Left forelimb (tissue), 1 donor: Measurements from ENCODE around the gene FOXJ3.
"Not testable (repeated sequence)": the region's sequence is repeated elsewhere in the genome, so short reads cannot be mapped to it uniquely, and the experiment has no call there.

Experiments
- DNase-seq: peaks from one replicate; pipeline ENCODE4 v3.0.0-alpha.2; 2018; ENCODE audit warnings: low spot score

FOXJ3 gene

DNA sequence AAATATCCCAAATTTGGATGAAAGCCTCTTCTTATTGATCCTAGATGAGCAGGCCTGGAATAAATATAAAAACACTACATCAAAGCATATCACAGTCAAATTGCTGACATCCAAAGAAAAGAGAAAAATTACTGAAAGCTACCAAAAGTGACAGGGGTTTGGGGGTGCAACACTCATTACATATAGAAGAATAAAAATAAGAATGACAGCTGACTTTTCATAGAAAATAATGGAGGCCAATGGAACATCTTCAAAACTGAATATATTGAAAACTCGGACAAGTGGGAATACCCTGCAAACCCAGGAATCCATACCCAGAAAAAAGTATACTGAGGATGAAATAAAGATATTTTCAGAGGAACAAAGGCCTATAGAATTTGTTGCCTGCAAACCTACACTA lies 84.0 kb downstream of the FOXJ3 start:
- DNase-seq, result no peak

DNA sequence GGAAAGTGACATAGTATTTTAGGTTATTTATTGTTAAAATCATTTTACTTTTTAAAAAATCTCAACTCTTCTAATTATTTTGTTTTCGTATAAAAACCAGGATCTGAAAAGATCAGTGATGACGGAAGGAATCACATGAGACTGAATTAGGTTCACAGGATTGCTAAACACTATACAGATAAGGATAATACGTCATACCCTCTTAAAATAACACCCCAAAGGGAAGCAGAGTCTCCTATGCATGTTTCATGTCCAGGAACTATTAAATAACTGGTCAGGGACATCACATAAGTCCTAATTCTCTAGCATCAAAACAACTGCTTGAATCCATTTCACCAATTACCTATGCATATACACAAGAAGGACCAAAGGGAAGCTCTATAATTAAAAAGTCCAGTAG lies 84.9 kb downstream of the FOXJ3 start:
- no peak for DNase-seq

DNA sequence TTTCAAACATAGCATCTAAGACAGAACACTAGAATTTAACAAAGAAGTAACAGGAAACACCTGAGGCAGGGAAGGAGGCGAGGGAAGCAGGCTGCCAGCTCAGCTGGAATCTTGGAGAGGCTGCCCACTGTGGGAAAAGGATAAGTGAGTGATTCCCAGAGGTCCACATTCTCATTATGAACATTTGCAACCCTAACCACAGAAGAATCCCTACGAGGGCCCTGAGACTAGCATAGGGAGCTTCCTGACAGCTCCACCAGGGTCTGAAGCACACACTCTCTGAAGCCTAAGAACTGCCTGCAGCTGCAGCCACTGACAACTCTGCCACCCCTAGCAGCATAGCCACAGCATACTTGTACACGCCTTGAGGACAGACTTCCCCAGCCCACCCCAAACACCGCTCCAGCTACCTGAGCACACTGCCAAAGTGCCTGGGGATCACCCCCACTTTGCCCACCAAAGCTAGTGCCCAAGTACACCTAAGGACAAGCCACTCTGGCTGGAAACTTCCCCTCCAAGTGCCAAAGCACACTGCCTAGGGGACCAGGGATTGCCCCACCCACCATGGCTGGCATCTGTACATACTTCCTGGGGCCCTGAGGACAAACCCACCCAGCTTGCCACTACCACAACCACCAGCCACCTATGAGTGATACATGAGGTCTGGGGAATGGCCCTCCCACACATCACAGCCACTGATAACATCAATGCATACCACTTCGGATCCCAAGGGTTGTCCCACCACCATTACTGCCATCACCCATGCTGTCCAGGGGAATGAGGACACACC lies 93.9 kb downstream of the FOXJ3 start:
- no peak for DNase-seq

DNA sequence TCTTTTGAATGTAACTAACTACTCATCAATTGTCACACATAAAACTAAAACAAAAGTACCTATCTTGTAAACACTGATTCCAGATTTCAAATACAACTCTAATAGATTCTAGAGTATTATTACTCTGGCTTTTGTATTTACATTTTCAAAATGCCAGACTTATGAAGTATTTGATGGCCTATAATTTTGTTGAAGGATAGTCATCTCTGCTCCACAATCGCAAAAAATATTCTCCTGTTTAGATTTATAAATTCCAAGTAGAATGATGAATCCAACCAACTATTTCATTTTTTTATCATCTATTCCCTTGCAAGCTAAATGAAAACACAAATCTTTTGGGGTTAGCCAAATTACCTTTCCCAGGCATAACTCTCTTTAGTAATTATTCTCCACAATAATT lies 95.5 kb downstream of the FOXJ3 start:
- DNase-seq, result no peak

DNA sequence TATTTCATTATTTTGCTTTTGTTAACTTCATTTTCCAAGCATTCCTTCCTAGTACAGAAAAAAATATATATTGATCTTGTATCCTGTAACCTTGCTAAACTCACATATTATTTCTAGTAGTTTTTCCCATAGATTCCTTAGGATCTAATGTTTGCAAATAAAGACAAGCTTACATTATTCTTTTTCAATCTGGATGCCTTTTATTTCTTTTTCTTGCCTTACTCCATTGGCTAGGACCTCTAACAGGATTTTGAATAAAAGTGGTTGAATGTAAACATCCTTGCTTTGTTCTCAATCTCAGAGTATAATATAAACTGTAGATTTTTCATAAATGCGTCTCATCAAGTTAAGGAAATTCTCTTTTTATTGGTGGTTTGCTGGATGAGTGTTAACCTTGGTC lies 96.0 kb downstream of the FOXJ3 start:
- DNase-seq, result no peak

DNA sequence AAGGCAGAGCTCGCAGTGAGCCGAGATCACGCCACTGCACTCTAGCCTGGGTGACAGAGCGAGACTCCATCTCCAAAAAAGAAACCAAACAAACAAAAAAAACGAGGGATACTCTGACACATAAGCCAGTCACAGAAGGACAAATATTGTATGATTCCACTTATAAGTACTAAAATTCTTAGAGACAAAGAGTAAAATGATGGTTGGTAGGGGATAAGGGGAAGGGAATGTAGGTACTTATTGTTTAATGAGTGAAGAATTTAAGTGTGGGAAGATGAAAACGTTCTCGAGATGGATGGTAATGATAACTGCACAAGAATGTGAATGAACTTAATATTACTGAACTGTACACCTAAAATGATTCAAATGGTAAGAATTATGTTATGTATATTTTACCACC lies 103.8 kb downstream of the FOXJ3 start:
- DNase-seq, result no peak

DNA sequence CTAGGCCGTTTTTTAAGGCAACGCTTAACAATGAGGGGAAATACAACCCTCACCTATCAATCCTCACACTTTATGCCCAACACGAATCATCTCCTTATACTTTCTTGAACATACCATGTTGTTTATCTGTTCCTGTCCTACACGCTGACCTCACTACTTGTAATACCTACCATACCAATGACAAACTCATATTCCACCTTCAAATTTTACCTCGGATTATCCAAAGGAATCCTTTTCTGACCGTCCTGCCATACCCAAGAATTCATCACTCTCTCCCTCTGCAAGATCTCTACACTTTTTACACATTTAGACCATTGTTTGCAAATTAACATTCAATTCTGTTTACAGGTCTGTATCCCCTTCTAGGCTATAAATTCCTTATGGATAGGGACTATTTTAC lies 106.1 kb downstream of the FOXJ3 start:
- no peak for DNase-seq

DNA sequence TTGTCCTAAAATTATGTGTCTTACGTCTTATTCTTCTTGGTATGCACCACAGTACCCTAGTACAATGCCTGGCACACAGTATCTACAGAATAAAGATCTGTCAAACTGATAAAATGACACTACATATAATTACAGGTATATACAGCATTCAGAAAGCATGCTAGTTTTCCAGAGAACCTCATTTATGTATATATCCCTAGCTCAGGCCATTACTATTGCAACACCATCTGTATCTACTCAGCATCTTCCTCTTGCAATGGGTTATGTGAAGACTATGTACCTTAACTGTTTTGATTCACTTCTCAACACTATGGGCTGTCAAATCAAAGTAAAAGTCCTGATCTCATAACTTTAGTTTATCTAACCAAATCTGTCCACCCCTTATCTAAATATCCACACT lies 112.0 kb downstream of the FOXJ3 start:
- no peak for DNase-seq

DNA sequence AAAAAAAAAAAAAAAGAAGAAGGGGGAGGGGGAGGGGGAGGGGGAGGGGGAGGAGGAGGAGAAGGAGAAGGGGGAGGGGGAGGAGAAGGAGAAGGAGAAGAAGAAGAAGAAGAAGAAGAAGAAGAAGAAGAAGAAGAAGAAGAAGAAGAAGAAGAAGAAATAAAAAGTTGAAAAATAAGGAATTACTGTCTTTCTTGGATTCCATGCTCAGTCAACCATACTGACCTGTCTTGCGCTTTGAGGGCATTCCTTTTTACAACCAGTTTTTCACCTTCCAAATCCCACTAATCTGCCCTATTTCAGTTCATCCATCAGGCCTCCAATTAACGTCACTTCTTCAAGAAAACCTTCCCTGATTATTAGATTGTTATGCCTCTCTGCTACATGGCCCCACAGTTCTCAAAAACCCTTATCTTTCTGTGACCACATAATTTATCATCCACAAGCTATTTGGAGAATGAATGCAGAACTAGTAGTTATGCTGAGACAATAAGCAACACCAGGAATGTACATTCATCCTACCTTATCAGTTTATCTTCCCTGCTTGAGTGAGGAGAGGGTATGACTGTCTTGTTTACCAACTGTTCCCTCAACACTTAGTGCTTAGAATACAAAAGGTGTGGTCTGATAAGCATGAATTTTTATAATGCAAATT lies 113.0 kb downstream of the FOXJ3 start:
- no peak for DNase-seq

DNA sequence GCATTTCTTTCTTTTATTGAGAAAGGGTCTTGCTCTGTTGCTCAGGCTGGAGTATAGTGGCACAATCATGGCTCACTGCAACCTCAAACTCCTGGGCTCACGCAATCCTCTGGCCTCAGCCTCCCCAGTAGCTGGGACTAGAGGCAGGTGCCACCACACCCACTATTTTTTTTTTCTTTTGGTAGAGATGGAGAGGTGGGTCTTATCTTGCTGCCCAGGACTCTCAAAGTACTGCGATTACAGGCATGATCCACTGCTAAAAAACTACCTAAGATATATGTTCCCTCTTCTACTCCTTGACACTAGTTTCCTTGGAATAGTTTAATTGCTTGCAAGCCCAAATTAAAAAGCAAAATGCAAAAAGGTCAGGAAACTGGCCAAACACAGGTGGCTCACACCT lies 113.6 kb downstream of the FOXJ3 start:
- no peak for DNase-seq

DNA sequence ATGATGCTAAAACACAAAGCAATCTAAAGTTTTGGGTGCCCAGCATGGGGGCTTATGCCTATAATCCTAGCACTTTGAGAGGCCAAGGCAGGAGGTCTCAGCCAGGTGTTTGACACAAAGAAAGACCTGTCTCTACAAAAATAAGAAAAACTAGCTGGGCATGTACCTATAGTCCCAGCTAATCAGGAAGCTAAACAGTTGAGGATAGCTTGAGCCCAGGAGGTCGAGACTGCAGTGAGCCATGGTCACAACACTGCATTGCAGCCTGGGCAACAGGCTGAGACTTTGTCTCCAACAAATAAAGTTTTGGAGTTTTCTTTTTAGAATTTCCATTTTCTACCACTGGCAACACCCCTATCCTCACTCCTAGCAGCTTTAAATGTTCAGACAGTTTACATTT lies 115.4 kb downstream of the FOXJ3 start:
- no peak for DNase-seq

DNA sequence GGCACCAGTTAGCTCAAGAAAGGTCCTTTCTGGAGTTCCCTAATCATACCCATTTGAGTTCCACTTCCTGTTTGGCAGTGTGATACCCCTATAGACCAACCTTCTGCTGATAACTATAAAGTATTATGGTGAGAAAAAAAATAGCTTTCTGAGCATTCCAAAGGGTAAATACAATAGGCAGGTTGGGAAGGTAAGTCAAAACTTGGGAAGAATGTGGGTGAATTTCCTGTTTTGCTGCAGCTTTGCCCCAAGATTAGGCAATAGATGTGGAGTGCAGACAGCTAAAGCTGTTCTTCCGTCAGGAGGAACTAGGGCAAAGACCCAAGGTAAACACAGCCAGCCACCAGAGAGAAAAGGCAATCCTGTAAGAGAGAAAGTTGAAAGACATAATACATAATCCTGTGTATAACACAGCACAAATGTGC lies 120.6 kb downstream of the FOXJ3 start:
- no peak for DNase-seq

DNA sequence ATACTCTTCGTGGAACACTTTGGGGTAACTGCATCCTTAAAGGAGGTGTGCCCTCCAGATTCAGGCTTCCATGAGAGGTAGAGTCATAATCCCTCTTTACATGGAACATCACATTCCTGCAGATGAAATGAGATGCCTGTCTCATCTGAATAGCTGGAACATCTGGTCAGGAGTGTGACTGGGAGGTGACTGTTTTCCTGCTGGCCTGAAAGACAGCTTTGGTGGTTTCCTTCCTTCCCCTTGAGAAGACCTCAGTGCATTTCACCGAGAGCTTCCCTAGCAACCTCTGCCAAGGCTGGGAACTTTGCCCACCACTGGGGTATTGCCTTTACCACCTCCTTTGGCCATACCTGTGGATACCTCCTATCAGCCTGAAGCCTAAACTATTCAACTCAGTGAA lies 123.8 kb downstream of the FOXJ3 start:
- no peak for DNase-seq

DNA sequence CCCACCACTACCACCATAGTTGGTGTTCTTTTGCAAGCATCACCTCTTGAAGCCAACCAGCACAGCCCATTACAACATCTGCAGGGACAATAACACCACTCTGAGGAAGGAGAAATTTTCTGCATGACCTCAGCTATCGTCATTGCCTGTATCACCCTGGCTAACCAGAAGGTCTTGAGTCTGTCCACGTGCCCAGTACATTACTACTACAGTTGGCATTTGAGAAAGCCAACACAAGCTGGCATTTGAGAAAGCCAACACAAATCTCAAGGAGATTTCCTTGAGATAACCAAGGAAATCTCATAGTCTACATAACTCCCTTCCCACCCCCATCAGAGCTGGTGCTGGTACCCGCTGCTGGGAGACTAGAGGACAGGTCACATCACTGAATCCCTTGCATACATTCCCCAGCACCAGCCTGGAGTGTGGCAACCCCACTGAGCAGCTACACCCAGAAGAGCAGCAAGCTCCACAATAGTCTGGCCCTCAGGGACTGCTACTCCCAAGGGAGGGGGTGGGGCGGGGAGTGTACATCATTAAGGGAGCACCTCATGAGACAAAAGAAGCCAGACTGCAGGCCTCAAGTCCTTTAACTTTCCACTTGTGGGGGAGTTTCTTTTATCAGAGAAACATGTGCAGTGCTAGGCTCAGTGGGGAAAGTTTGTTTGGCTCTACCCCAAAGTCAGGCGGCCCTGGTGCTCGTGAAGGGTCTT lies 124.5 kb downstream of the FOXJ3 start:
- DNase-seq, result no peak

DNA sequence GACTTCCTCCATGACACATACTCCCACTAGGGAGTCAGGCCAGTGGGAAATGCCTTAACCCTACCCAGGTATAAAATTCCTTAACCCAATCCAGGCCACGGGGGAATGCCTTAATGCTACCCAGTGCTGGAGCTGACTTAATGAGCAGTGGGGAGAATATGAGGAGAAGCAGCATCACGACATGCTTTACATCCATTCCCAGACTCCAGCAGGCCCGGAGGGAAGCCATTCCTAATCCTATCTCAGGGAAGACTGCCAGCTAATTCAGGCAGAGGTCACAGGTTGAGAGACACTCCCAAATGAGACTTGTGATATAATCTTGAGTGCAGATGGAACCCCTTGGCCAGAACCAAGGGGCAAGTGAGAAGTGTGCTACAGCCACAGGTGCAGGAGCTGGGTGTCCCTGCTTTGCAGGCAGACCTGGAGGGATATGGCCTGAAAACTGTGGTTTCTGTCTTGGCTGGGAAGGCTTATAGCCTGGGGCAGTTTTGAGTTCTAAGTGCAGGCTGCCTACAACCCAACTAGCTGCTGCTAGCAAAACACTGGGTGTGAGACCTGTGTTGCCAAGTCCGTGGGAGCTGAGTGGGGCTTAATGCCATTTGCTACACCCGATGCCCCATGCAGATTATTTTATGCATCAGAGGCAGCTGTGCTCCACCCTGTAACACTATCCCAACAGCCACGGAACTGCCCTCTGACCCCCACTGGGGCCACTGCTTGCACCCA lies 125.3 kb downstream of the FOXJ3 start:
- DNase-seq, result no peak

DNA sequence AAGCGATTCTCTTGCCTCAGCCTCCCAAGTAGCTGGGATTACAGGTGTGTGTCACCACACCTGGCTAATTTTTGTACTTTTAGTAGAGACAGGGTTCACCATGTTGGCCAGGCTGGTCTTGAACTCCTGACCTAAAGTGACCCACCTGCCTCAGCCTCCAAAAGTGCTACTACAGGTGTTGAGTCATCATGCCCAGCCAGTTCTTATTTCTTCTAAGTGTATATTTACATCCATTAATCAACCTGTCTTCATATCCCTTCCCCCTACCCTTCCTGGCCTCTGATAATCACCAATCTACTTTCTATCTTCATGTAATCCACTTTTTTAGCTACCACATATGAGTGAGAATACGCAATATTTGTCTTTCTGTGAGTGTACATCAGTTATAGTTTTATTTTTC lies 128.1 kb downstream of the FOXJ3 start:
- not testable (repeated sequence) for DNase-seq

DNA sequence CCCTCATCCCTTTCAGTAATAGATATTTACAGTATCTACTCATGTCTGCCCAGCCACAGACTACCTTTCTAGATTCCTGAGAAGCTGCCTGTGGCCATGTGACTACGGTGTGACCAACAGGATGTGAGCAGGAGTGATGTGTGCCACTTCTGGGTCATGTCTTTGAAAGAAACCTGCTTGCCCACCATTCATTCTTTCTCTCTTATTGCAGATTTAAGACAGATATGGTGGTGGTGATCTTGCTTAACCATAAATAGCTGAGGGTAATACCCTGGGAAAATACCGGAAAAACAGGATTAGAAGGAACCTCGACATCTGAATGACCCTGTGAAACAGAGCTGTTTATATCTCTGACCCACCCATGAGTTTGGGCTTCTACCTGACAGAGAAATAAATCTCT lies 128.9 kb downstream of the FOXJ3 start:
- no peak for DNase-seq

DNA sequence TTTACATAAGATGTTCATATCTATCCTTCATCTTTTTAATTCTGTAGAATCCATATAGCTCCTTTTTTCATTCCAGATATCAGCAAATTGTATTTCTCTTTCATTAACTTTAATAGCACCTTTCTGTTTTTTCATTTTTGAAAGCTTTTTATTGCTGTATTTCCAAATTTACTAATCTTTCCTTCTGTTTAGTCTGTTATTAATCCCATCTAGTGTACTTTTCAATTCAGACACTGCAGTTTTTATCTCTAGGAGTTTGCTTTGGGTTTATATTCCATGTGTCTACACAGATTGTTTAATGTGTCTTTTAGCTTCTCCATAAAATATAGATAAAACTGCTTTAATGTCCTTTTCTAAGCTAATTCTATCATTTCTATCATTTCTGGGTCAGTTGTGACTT lies 133.0 kb downstream of the FOXJ3 start:
- DNase-seq, result no peak

DNA sequence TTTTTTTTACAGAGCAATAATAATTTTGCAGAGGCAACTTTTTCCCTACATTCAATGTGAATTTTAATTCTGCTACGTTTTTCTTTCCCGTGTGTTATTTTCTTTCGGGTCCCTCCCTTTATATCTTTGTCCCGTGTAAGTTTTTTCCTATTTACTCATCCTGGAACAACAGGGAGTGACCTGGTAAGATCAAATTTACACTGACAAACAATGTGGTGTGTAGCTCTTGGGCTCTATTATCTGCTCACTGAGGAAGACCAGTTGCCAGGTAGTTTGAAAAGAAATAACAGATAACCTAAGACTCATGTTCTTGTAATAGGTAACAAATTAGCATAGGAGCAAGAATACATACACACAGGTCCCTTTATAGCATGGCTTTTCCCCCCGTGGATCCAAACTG lies 136.8 kb downstream of the FOXJ3 start:
- no peak for DNase-seq

DNA sequence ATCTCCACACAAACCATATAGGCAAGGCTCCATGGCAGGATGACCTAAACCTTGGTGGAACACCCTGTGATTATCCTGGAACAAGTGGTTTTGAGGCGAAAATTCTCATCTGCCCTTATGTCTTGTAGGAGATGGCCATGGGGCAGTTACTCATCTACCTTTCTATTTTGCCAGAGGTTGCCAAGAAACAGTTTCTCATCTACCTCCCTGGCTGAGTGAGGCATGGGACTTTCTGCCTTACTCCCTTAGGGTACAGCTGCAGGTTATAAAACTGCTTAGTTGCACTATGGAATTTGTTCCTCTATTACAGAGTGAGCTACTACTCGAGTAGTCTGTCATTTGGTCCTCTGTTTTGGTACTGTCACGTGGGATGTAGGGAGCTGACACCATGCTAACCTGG lies 139.2 kb downstream of the FOXJ3 start:
- no peak for DNase-seq

DNA sequence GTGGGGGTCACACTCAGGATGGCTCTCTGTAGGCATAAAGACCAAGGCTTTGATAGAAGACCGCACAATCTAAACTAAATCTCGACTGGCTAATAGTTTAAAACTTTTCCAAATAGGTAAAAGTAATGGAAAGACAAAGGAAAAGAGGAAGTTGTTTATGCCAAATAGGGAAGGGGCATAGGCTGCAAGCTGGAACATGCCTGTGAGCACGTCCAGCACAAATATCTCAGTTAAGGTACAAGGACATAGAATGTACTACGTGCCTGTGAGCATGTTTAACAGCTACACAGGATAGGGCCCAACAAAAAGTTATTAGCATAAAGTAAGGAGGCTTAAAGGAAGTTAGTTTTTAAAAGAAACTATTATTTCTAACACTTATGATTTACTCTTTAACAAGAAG lies 142.9 kb downstream of the FOXJ3 start:
- no peak for DNase-seq

DNA sequence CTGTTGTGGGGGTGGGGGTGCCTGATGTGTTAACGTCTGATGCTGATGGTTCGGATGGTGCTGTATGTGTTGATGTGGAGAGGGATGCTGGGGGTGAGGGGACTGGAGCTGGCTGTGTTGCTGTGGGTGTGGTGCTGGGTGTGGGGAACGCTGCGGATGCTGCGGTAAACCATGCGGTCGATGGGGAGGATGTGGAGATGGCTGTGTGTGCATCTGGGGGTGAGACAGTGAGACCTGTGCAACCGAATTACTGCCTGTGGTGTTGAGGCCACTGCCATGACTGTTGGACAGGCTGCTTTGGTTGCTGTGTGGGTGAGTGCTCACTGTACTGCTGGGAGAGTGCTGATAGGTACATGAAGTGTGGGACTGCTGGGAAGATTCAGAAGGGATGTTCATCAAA lies 143.7 kb downstream of the FOXJ3 start:
- DNase-seq, result no peak
